ENCODE measurements around the gene PKP2. TPM values are rescaled to one million over a fixed set of nuclear protein-coding genes. Genes with fewer than 3 reads are reported as not detected.

The PKP2 gene
- total and polyA plus RNA-seq, 2 of the 13 experiments (the other 11 are each of a cell fraction or from before 2014, with no cell fraction given) = 15.1 to 25.3 TPM

- 0 out of 2 replicates have a peak, but pooled peaks have one; percentile 57 for TF ChIP-seq ZBTB26 (CRISPR knock-in tag; IDR thresholded peaks at IDR 0.05; ENCODE audit: borderline replicate concordance)
- no peak for TF ChIP-seq YEATS4 (CRISPR knock-in tag; IDR thresholded peaks at IDR 0.05; ENCODE audit: borderline replicate concordance)
- no peak for TF ChIP-seq ETV6 (CRISPR knock-in tag; conservative IDR thresholded peaks at IDR 0.05)
- TF ChIP-seq RBFOX2 (IDR thresholded peaks at IDR 0.05; ENCODE audit: low read depth, low read length) = peak; percentile 90
- peak; percentile 94 for TF ChIP-seq CTCF (CRISPR knock-in tag; IDR thresholded peaks at IDR 0.05)
- TF ChIP-seq ZBTB14 (CRISPR knock-in tag; IDR thresholded peaks at IDR 0.05) = no peak
- TF ChIP-seq MLLT10 (CRISPR knock-in tag; IDR thresholded peaks at IDR 0.05) = no peak
- TF ChIP-seq, protein P1, sequence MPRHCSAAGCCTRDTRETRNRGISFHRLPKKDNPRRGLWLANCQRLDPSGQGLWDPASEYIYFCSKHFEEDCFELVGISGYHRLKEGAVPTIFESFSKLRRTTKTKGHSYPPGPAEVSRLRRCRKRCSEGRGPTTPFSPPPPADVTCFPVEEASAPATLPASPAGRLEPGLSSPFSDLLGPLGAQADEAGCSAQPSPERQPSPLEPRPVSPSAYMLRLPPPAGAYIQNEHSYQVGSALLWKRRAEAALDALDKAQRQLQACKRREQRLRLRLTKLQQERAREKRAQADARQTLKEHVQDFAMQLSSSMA (CRISPR knock-in tag; IDR thresholded peaks at IDR 0.05) = no peak
- no peak for TF ChIP-seq ZNF3 (CRISPR knock-in tag; IDR thresholded peaks at IDR 0.05)
- TF ChIP-seq NFE2L2 (IDR thresholded peaks at IDR 0.05; ENCODE audit: low read length) = no peak
- TF ChIP-seq ZNF468 (CRISPR knock-in tag; IDR thresholded peaks at IDR 0.05) = 0 out of 2 replicates have a peak, but pooled peaks have one; percentile 54
- TF ChIP-seq ZMAT5 (CRISPR knock-in tag; IDR thresholded peaks at IDR 0.05; ENCODE audit: borderline replicate concordance, low read depth) = no peak
- no peak for TF ChIP-seq SIN3B (IDR thresholded peaks at IDR 0.05; ENCODE audit: low read length)
- TF ChIP-seq HOXA3 (CRISPR knock-in tag; IDR thresholded peaks at IDR 0.05) = peak; percentile 7; the same call in 1 of the 2 replicates
- TF ChIP-seq, protein P2, sequence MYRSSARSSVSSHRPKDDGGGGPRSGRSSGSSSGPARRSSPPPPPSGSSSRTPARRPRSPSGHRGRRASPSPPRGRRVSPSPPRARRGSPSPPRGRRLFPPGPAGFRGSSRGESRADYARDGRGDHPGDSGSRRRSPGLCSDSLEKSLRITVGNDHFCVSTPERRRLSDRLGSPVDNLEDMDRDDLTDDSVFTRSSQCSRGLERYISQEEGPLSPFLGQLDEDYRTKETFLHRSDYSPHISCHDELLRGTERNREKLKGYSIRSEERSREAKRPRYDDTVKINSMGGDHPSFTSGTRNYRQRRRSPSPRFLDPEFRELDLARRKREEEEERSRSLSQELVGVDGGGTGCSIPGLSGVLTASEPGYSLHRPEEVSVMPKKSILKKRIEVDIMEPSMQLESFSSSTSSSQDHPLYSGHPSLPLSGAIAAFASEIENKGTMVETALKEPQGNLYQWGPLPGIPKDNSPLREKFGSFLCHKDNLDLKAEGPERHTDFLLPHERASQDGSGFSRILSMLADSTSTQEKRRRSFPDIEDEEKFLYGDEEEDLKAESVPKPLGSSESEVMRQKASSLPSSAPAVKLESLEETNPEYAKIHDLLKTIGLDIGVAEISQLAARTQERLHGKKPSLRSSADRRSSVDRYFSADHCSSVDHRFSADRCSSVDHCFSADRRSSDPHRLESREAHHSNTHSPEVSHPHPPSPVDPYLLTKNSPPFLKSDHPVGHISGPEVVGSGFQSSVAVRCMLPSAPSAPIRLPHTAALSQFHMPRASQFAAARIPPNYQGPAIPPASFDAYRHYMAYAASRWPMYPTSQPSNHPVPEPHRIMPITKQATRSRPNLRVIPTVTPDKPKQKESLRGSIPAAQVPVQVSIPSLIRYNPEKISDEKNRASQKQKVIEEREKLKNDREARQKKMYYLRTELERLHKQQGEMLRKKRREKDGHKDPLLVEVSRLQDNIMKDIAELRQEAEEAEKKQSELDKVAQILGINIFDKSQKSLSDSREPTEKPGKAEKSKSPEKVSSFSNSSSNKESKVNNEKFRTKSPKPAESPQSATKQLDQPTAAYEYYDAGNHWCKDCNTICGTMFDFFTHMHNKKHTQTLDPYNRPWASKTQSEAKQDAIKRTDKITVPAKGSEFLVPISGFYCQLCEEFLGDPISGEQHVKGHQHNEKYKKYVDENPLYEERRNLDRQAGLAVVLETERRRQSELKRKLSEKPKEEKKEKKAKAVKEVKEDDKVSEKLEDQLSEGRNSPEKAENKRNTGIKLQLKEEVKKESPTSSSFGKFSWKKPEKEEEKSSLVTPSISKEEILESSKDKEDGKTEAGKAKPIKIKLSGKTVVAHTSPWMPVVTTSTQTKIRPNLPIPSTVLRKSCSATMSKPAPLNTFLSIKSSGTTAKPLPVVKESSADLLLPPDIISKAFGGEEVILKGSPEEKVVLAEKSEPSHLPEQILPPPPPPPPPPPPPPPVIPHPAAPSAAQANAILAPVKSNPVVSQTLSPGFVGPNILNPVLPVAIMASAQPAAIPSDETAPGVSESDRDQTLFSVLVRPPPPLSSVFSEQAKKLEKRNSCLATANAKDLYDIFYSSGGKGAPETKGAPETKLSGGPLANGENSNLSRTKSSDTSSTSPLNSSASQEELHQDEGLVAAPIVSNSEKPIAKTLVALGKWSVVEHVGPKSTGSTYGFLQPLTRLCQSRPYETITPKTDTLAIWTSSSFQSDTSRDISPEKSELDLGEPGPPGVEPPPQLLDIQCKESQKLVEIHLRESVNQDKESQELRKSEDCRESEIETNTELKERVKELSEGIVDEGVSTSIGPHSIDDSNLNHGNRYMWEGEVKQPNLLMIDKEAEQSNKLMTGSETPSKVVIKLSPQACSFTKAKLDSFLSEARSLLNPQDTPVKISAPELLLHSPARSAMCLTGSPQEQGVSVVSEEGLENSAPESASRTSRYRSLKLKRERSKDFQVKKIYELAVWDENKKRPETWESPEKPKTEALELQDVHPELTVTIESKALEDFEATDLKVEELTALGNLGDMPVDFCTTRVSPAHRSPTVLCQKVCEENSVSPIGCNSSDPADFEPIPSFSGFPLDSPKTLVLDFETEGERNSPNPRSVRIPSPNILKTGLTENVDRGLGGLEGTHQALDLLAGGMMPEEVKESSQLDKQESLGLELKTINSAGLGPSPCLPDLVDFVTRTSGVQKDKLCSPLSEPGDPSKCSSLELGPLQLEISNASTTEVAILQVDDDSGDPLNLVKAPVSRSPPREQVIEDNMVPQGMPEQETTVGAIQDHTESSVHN (CRISPR knock-in tag; IDR thresholded peaks at IDR 0.05) = no peak
- TF ChIP-seq ZNF124 (CRISPR knock-in tag; IDR thresholded peaks at IDR 0.05) = 0 out of 2 replicates have a peak, but pooled peaks have one; percentile 27
These were observed 141.4 kb downstream of the PKP2 start (continued) for GRCh38 chr12:32755051-32755653.
